HepG2 (cell line): ENCODE measurements around the gene LTB4R2. TPM values are rescaled to one million over a fixed set of nuclear protein-coding genes. Genes with fewer than 3 reads are reported as not detected.

Source experiments
- ESRRA ChIP-seq: sonication (generic); formaldehyde crosslinking; IDR thresholded peaks from 2 replicates; pipeline ENCODE4 v1.5.1; 2020; ENCODE audit warnings: mild to moderate bottlenecking, low read depth, missing genetic modification reagents
- HNF4A ChIP-seq: sonication (generic); formaldehyde crosslinking; IDR thresholded peaks from 2 replicates; pipeline ENCODE4 v1.4.0; 2020; ENCODE audit warnings: missing genetic modification reagents
- IKZF1 ChIP-seq: fragments of 450-650 bp; IDR thresholded peaks from 2 replicates; pipeline ENCODE4 v1.7.1; 2016
- PCBP1 ChIP-seq: fragments of 200-400 bp; formaldehyde crosslinking; IDR thresholded peaks from 2 replicates; pipeline ENCODE4 v1.6.1; 2017; ENCODE audit warnings: mild to moderate bottlenecking, low read depth, low read length, borderline replicate concordance
- RFX5 ChIP-seq: IDR thresholded peaks from 2 replicates; pipeline ENCODE4 v1.6.1; 2011; ENCODE audit warnings: low read depth, low read length, improper control_type of control experiment
- SIX4 ChIP-seq: sonication (generic); formaldehyde crosslinking; IDR thresholded peaks from 2 replicates; pipeline ENCODE4 v1.4.0; 2020; ENCODE audit warnings: missing genetic modification reagents
- SYNCRIP ChIP-seq: fragments of 200-400 bp; formaldehyde crosslinking; IDR thresholded peaks from 2 replicates; pipeline ENCODE4 v1.6.1; 2018; ENCODE audit warnings: mild to moderate bottlenecking, low read depth, low read length; ENCODE audit not compliant: insufficient read depth
- ZNF24 ChIP-seq: fragments of 450-650 bp; IDR thresholded peaks from 2 replicates; pipeline ENCODE4 v1.6.1; 2017; ENCODE audit warnings: antibody characterized with exemption, mild to moderate bottlenecking
- ZNF256 ChIP-seq: sonication (generic); formaldehyde crosslinking; conservative IDR thresholded peaks from 2 replicates; pipeline ENCODE4 v1.4.0; 2020; ENCODE audit warnings: missing genetic modification reagents
- ZNF33A ChIP-seq: sonication (generic); formaldehyde crosslinking; IDR thresholded peaks from 2 replicates; pipeline ENCODE4 v1.5.1; 2020; ENCODE audit warnings: missing genetic modification reagents, mild to moderate bottlenecking, moderate library complexity, borderline replicate concordance
- ZNF468 ChIP-seq: sonication (generic); formaldehyde crosslinking; IDR thresholded peaks from 2 replicates; pipeline ENCODE4 v1.8.0; 2022; ENCODE audit warnings: mild to moderate bottlenecking, moderate library complexity, missing genetic modification reagents
- ZNF605 ChIP-seq: sonication (generic); formaldehyde crosslinking; IDR thresholded peaks from 2 replicates; pipeline ENCODE4 v1.8.0; 2022; ENCODE audit warnings: mild to moderate bottlenecking, missing genetic modification reagents
- ZNF678 ChIP-seq: sonication (generic); formaldehyde crosslinking; IDR thresholded peaks from 2 replicates; pipeline ENCODE4 v1.4.0; 2020; ENCODE audit warnings: mild to moderate bottlenecking, missing genetic modification reagents
- ZNF766 ChIP-seq: sonication (generic); formaldehyde crosslinking; IDR thresholded peaks from 2 replicates; pipeline ENCODE4 v1.5.0; 2020; ENCODE audit warnings: missing genetic modification reagents, borderline replicate concordance
- polyA plus RNA-seq, 8 experiments: library from polyadenylated mRNA; depleted of rRNA in 3 of 8; stranded (reverse) in 7 of 8; unstranded in 1 of 8; fragments of >200 nt; fragmentation: Illumina TruSeq in 4 of 8; extraction: Trizol in 4 of 8; gene quantifications; 2 replicates each; pipeline versions ENCODE4 v1.2.1 to v1.2.3, GENCODE V29; 2011 to 2016; ENCODE audit warnings: low read depth in 4 of 8, missing spikeins in 1 of 8, mixed read lengths in 1 of 8; ENCODE audit not compliant: insufficient read depth in 1 of 8
- total RNA-seq, 5 experiments: library from RNA; depleted of rRNA; stranded (reverse); fragments of >200 nt; fragmentation: Illumina TruSeq; extraction: Trizol; gene quantifications; 2 replicates each; pipeline ENCODE4 v1.2.3, GENCODE V29; 2016; ENCODE audit warnings: low read depth in 1 of 5
- TF ChIP-seq, protein P1 (sequence below): sonication (generic); formaldehyde crosslinking; IDR thresholded peaks from 2 replicates; pipeline ENCODE4 v1.5.1; 2020; ENCODE audit warnings: mild to moderate bottlenecking, missing genetic modification reagents, moderate library complexity
- TF ChIP-seq, protein P2 (sequence below): sonication (generic); formaldehyde crosslinking; IDR thresholded peaks from 2 replicates; pipeline ENCODE4 v1.4.0; 2020; ENCODE audit warnings: missing genetic modification reagents, borderline replicate concordance
- TF ChIP-seq, protein P3 (sequence below): sonication (generic); formaldehyde crosslinking; IDR thresholded peaks from 2 replicates; pipeline ENCODE4 v1.4.0; 2020; ENCODE audit warnings: missing genetic modification reagents
- TF ChIP-seq, protein P4 (sequence below): sonication (generic); formaldehyde crosslinking; IDR thresholded peaks from 2 replicates; pipeline ENCODE4 v1.5.0; 2020; ENCODE audit warnings: missing genetic modification reagents

The LTB4R2 gene
- total and polyA plus RNA-seq, 2 of the 13 experiments (the other 11 are each of a cell fraction or from before 2014, with no cell fraction given), result 3.9 to 6.9 TPM

GRCh38 chr14:24271134-24271833, 38.7 kb upstream of the LTB4R2 start, which contains the start of gene RABGGTA (continued):
- TF ChIP-seq ZNF766 (CRISPR knock-in tag) (peak; percentile 99), ZNF468 (CRISPR knock-in tag) (peak; percentile 97; the same call in 1 of the 2 replicates), ZNF678 (CRISPR knock-in tag) (peak; percentile 94; the same call in 1 of the 2 replicates), ZNF605 (peak; percentile 99), ZNF256 (CRISPR knock-in tag) (peak; percentile 99), PCBP1 (no peak; the same call in 1 of the 2 replicates), ZNF33A (CRISPR knock-in tag) (no peak), HNF4A (peak; percentile 61), RFX5 (no peak), ZNF24 (no peak; the same call in 1 of the 2 replicates), SIX4 (CRISPR knock-in tag) (peak; percentile 53; the same call in 1 of the 2 replicates), SYNCRIP (no peak), IKZF1 (no peak), ESRRA (CRISPR knock-in tag) (peak; percentile 95)
- TF ChIP-seq, protein P1, sequence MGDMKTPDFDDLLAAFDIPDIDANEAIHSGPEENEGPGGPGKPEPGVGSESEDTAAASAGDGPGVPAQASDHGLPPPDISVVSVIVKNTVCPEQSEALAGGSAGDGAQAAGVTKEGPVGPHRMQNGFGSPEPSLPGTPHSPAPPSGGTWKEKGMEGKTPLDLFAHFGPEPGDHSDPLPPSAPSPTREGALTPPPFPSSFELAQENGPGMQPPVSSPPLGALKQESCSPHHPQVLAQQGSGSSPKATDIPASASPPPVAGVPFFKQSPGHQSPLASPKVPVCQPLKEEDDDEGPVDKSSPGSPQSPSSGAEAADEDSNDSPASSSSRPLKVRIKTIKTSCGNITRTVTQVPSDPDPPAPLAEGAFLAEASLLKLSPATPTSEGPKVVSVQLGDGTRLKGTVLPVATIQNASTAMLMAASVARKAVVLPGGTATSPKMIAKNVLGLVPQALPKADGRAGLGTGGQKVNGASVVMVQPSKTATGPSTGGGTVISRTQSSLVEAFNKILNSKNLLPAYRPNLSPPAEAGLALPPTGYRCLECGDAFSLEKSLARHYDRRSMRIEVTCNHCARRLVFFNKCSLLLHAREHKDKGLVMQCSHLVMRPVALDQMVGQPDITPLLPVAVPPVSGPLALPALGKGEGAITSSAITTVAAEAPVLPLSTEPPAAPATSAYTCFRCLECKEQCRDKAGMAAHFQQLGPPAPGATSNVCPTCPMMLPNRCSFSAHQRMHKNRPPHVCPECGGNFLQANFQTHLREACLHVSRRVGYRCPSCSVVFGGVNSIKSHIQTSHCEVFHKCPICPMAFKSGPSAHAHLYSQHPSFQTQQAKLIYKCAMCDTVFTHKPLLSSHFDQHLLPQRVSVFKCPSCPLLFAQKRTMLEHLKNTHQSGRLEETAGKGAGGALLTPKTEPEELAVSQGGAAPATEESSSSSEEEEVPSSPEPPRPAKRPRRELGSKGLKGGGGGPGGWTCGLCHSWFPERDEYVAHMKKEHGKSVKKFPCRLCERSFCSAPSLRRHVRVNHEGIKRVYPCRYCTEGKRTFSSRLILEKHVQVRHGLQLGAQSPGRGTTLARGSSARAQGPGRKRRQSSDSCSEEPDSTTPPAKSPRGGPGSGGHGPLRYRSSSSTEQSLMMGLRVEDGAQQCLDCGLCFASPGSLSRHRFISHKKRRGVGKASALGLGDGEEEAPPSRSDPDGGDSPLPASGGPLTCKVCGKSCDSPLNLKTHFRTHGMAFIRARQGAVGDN, result peak; percentile 100
- TF ChIP-seq, protein P2, sequence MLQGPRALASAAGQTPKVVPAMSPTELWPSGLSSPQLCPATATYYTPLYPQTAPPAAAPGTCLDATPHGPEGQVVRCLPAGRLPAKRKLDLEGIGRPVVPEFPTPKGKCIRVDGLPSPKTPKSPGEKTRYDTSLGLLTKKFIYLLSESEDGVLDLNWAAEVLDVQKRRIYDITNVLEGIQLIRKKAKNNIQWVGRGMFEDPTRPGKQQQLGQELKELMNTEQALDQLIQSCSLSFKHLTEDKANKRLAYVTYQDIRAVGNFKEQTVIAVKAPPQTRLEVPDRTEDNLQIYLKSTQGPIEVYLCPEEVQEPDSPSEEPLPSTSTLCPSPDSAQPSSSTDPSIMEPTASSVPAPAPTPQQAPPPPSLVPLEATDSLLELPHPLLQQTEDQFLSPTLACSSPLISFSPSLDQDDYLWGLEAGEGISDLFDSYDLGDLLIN, result peak; percentile 98
- TF ChIP-seq, protein P3, sequence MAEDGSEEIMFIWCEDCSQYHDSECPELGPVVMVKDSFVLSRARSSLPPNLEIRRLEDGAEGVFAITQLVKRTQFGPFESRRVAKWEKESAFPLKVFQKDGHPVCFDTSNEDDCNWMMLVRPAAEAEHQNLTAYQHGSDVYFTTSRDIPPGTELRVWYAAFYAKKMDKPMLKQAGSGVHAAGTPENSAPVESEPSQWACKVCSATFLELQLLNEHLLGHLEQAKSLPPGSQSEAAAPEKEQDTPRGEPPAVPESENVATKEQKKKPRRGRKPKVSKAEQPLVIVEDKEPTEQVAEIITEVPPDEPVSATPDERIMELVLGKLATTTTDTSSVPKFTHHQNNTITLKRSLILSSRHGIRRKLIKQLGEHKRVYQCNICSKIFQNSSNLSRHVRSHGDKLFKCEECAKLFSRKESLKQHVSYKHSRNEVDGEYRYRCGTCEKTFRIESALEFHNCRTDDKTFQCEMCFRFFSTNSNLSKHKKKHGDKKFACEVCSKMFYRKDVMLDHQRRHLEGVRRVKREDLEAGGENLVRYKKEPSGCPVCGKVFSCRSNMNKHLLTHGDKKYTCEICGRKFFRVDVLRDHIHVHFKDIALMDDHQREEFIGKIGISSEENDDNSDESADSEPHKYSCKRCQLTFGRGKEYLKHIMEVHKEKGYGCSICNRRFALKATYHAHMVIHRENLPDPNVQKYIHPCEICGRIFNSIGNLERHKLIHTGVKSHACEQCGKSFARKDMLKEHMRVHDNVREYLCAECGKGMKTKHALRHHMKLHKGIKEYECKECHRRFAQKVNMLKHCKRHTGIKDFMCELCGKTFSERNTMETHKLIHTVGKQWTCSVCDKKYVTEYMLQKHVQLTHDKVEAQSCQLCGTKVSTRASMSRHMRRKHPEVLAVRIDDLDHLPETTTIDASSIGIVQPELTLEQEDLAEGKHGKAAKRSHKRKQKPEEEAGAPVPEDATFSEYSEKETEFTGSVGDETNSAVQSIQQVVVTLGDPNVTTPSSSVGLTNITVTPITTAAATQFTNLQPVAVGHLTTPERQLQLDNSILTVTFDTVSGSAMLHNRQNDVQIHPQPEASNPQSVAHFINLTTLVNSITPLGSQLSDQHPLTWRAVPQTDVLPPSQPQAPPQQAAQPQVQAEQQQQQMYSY (CRISPR knock-in tag), result peak; percentile 86
- TF ChIP-seq, protein P4, sequence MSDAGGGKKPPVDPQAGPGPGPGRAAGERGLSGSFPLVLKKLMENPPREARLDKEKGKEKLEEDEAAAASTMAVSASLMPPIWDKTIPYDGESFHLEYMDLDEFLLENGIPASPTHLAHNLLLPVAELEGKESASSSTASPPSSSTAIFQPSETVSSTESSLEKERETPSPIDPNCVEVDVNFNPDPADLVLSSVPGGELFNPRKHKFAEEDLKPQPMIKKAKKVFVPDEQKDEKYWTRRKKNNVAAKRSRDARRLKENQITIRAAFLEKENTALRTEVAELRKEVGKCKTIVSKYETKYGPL (CRISPR knock-in tag), result peak; percentile 81; the same call in 1 of the 2 replicates
